ENCODE measurements around the gene CXorf65.

The CXorf65 gene

GRCh38 chrX:71106427-71106826 lies at the start of gene CXorf65:
Gene CXorf65 (minus strand): TSS chrX:71106740. CDS start chrX:71106556, 184 bp downstream.
- DNase-seq, result no peak

- no peak for DNase-seq
These were observed 48.1 kb upstream of the CXorf65 start for GRCh38 chrX:71154641-71155040.

- no peak for DNase-seq
These were observed 47.7 kb upstream of the CXorf65 start for GRCh38 chrX:71154196-71154595.

- DNase-seq, result no peak
These were observed 44.8 kb upstream of the CXorf65 start for GRCh38 chrX:71151366-71151765.

- DNase-seq, result no peak
These were observed 41.7 kb upstream of the CXorf65 start for GRCh38 chrX:71148278-71148663.

- peak; percentile 10 for DNase-seq
These were observed 41.1 kb upstream of the CXorf65 start for GRCh38 chrX:71147496-71148277.

- DNase-seq, result no peak
These were observed 38.1 kb upstream of the CXorf65 start, which contains the start of gene NLGN3 for GRCh38 chrX:71144651-71145050. Gene NLGN3 (plus strand): TSS chrX:71144841. CDS start chrX:71147750, 2,909 bp downstream.

GRCh38 chrX:71143508-71143907 lies 37.0 kb upstream of the CXorf65 start:
- no peak for DNase-seq

- DNase-seq, result no peak
These were observed 33.9 kb upstream of the CXorf65 start for GRCh38 chrX:71140440-71140839.

GRCh38 chrX:71131510-71131909 lies 25.0 kb upstream of the CXorf65 start:
- no peak for DNase-seq

GRCh38 chrX:71128915-71129765 lies 22.6 kb upstream of the CXorf65 start:
- peak; percentile 60 for DNase-seq

- no peak for DNase-seq
These were observed 21.8 kb upstream of the CXorf65 start for GRCh38 chrX:71128166-71128833.

- no peak for DNase-seq
These were observed 12.5 kb upstream of the CXorf65 start for GRCh38 chrX:71118985-71119535.

- peak; percentile 64 for DNase-seq
These were observed 11.8 kb upstream of the CXorf65 start, which contains the start of gene MED12 for GRCh38 chrX:71118032-71118984. Gene MED12 (plus strand): TSS chrX:71118596. CDS start chrX:71118755, 159 bp downstream.

GRCh38 chrX:71117358-71117757 lies 10.8 kb upstream of the CXorf65 start:
- no peak for DNase-seq

- no peak for DNase-seq
These were observed 5.4 kb upstream of the CXorf65 start for GRCh38 chrX:71111921-71112431.

GRCh38 chrX:71111141-71111843 lies 4.8 kb upstream of the CXorf65 start, which contains the start of gene IL2RG:
Gene IL2RG (minus strand): TSS chrX:71111577. CDS start chrX:71111539, 38 bp downstream.
- DNase-seq, result peak; percentile 77

- no peak for DNase-seq
These were observed 2.5 kb upstream of the CXorf65 start for GRCh38 chrX:71109051-71109450.

GRCh38 chrX:71107762-71108360 lies 1.3 kb upstream of the CXorf65 start:
- no peak for DNase-seq

GRCh38 chrX:71107245-71107644 lies 705 bp upstream of the CXorf65 start:
- DNase-seq, result no peak

Measured in inflammatory macrophage treated with lipopolysaccharide for 4 hours (primary cell).